Measurements from ENCODE around the gene NKAIN1. TPM values are rescaled to one million over a fixed set of nuclear protein-coding genes. Genes with fewer than 3 reads are reported as not detected.
"Not testable (repeated sequence)": the region's sequence is repeated elsewhere in the genome, so short reads cannot be mapped to it uniquely, and the experiment has no call there.

Gene NKAIN1
- total RNA-seq, 4 donors from 2014 or later, result 1.4 to 4.6 (median 4.0) TPM

GRCh38 chr1:31198150-31198549 is 41.5 kb downstream of the NKAIN1 start:
- Histone ChIP-seq H3K27me3 (no peaks in the 10 kb centered on the region), H3K4me1 (no peaks in the 10 kb centered on the region), H3K9me3 (no peaks in the 10 kb centered on the region), H3K4me3 (no peak overlapping the region), H3K27ac (no peak overlapping the region), H3K36me3 (no peaks in the 10 kb centered on the region)
- ATAC-seq, result no peak
- no peak for DNase-seq
- in situ Hi-C loops (cut with MboI; ENCODE audit: low sequenced_read_pairs in 4 of 4) (loop anchor here in 3 of 4 donors (25.0 kb wide), 1 partner anchor 339 kb away; no protein-coding TSS in a partner anchor), intact Hi-C loops (cut with DNase I; ENCODE audit: low total_unique reads) (no loop called here)
- TF ChIP-seq CTCF (IDR thresholded peaks at IDR 0.05 in 4 of 5, conservative IDR thresholded peaks at IDR 0.05 in 1 of 5), result no peak
- no peak for TF ChIP-seq POLR2A (IDR thresholded peaks at IDR 0.05)

- H3K9me3 ChIP-seq, result no peaks in the 10 kb centered on the region
- no peaks in the 10 kb centered on the region for H3K36me3 ChIP-seq
- DNase-seq (peak in 1 of 2 donors; percentile 39), ATAC-seq (peak; percentile 58 to 73)
- TF ChIP-seq POLR2A (IDR thresholded peaks at IDR 0.05), result no peak
- no peak for TF ChIP-seq CTCF (IDR thresholded peaks at IDR 0.05 in 4 of 5, conservative IDR thresholded peaks at IDR 0.05 in 1 of 5)
- no peaks in the 10 kb centered on the region for H3K4me1 ChIP-seq
- intact Hi-C loops (cut with DNase I; ENCODE audit: low total_unique reads), result no loop called here
- no peaks in the 10 kb centered on the region for H3K27me3 ChIP-seq
- H3K4me3 ChIP-seq, result no peak overlapping the region
- H3K27ac ChIP-seq, result no peak overlapping the region
- in situ Hi-C loops (cut with MboI; ENCODE audit: low sequenced_read_pairs in 4 of 4), result loop anchor here in 3 of 4 donors (25.0 kb wide), 1 partner anchor 341 kb away; no protein-coding TSS in a partner anchor
These were observed 43.0 kb downstream of the NKAIN1 start for GRCh38 chr1:31196685-31197084.

- ATAC-seq; H3K9me3 ChIP-seq; H3K27me3 ChIP-seq; H3K27ac ChIP-seq; H3K4me1 ChIP-seq; H3K4me3 ChIP-seq; H3K36me3 ChIP-seq; intact Hi-C loops (cut with DNase I; ENCODE audit: low total_unique reads); DNase-seq: not testable (repeated sequence)
- in situ Hi-C loops (cut with MboI; ENCODE audit: low sequenced_read_pairs in 4 of 4), result loop anchor here in 3 of 4 donors (25.0 kb wide), 1 partner anchor 342 kb away; no protein-coding TSS in a partner anchor
These were observed 44.4 kb downstream of the NKAIN1 start for GRCh38 chr1:31195267-31195666.

- H3K9me3 ChIP-seq, result no peaks in the 10 kb centered on the region
- H3K36me3 ChIP-seq, result no peaks in the 10 kb centered on the region
- H3K27ac ChIP-seq, result no peak overlapping the region
- H3K4me1 ChIP-seq, result no peaks in the 10 kb centered on the region
- DNase-seq, result no peak
- TF ChIP-seq POLR2A (IDR thresholded peaks at IDR 0.05) (no peak), CTCF (IDR thresholded peaks at IDR 0.05 in 4 of 5, conservative IDR thresholded peaks at IDR 0.05 in 1 of 5) (no peak)
- intact Hi-C loops (cut with DNase I; ENCODE audit: low total_unique reads), result no loop called here
- in situ Hi-C loops (cut with MboI; ENCODE audit: low sequenced_read_pairs in 4 of 4), result loop anchor here in 3 of 4 donors (25.0 kb wide), 1 partner anchor 344 kb away; no protein-coding TSS in a partner anchor
- no peak for ATAC-seq
- H3K4me3 ChIP-seq, result no peak overlapping the region
- no peaks in the 10 kb centered on the region for H3K27me3 ChIP-seq
These were observed 46.0 kb downstream of the NKAIN1 start for GRCh38 chr1:31193729-31194128.

- DNase-seq, result no peak
- TF ChIP-seq POLR2A (IDR thresholded peaks at IDR 0.05) (no peak), CTCF (IDR thresholded peaks at IDR 0.05 in 4 of 5, conservative IDR thresholded peaks at IDR 0.05 in 1 of 5) (no peak)
- H3K27ac ChIP-seq, result no peak overlapping the region
- in situ Hi-C loops (cut with MboI; ENCODE audit: low sequenced_read_pairs in 4 of 4) (loop anchor here in 3 of 4 donors (25.0 kb wide), 1 partner anchor 346 kb away; no protein-coding TSS in a partner anchor), intact Hi-C loops (cut with DNase I; ENCODE audit: low total_unique reads) (no loop called here)
- H3K4me1 ChIP-seq, result no peaks in the 10 kb centered on the region
- no peaks in the 10 kb centered on the region for H3K9me3 ChIP-seq
- no peak overlapping the region for H3K4me3 ChIP-seq
- no peak for ATAC-seq
- H3K36me3 ChIP-seq, result no peaks in the 10 kb centered on the region
- H3K27me3 ChIP-seq, result no peaks in the 10 kb centered on the region
These were observed 48.4 kb downstream of the NKAIN1 start for GRCh38 chr1:31191281-31191680.

Measured in gastrocnemius medialis (tissue), 4 donors.